ENCODE results near the gene DYTN.

DYTN gene

DNA sequence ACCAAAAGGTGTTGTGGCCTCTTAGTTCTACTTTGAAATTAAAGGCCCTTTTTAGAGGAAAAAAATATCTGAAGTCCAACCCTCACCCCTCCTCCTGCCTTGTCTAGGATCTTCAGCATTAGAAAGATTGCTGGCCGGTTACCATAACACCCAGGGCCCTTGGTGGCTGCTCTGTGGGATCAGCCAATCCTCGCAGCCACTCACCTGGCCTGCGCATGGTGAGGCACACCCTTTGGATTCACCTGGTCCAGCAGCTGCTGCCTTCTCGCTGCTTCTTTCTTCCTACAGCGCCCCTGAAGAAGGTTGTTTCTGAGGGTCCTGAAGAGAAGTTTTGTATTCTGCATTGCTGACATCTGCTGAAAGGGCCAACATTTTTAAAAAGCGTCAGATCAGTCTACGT lies 25.2 kb downstream of the DYTN start:
- peaks cover 0 to 33% (median 0%) of the 10 kb centered on the region in 3 experiments for H3K27me3 ChIP-seq (ENCODE audit: control insufficient read depth in 3 of 3, insufficient read depth in 3 of 3, low read depth in 1 of 3, low read length in 3 of 3)
- no peak overlapping the region for H4K8ac ChIP-seq (ENCODE audit: low read depth, low read length)
- no peak overlapping the region for H2BK15ac ChIP-seq (ENCODE audit: low read length)
- H2BK5ac ChIP-seq (ENCODE audit: low read length), result no peak overlapping the region
- H2BK12ac ChIP-seq (ENCODE audit: low read length), result no peak overlapping the region
- no peak overlapping the region for H3K4ac ChIP-seq (ENCODE audit: low read length)
- no peak overlapping the region for H4K91ac ChIP-seq (ENCODE audit: low read depth, low read length, poor library complexity)
- no peak for DNase-seq (ENCODE audit: low spot score)
- no peak overlapping the region for H2AK5ac ChIP-seq (ENCODE audit: low read depth, low read length)
- no peaks in the 10 kb centered on the region for H3K4me1 ChIP-seq (ENCODE audit: control insufficient read depth in 2 of 2, insufficient read depth in 1 of 2, low read depth in 1 of 2, low read length in 2 of 2)
- no peak overlapping the region for H3K23ac ChIP-seq (ENCODE audit: low read depth, low read length, poor library complexity)
- H2BK120ac ChIP-seq (ENCODE audit: low read depth, low read length), result no peak overlapping the region
- no peak overlapping the region for H3K14ac ChIP-seq (ENCODE audit: low read length)
- no peak overlapping the region for H3K4me2 ChIP-seq (ENCODE audit: insufficient read depth, low read length, poor library complexity, severe bottlenecking)
- no peak overlapping the region for H3K27ac ChIP-seq (replicated peaks; ENCODE audit: low read length)
- H3K79me1 ChIP-seq (ENCODE audit: low read depth, low read length), result no peaks in the 10 kb centered on the region
- no peak overlapping the region for H2AFZ ChIP-seq (ENCODE audit: low read length)
- peaks cover 0 to 4% of the 10 kb centered on the region in 2 donors for H3K9me3 ChIP-seq (replicated peaks in 1 of 2; ENCODE audit: control insufficient read depth in 2 of 2, insufficient read depth in 1 of 2, low read depth in 1 of 2, low read length in 2 of 2)
- H3K4me3 ChIP-seq (ENCODE audit: low read length in 2 of 2), result no peak overlapping the region
- H3K18ac ChIP-seq (ENCODE audit: low read length), result no peak overlapping the region
- H3K36me3 ChIP-seq (replicated peaks in 1 of 2; ENCODE audit: control insufficient read depth in 2 of 2, insufficient read depth in 2 of 2, low read length in 2 of 2), result no peaks in the 10 kb centered on the region
- WGBS, 2 donors (ENCODE audit: extremely low coverage in 2 of 2, insufficient read length in 2 of 2, insufficient replicate concordance in 1 of 2), result no CpG with 5 or more reads among the region's 7 CpGs
- no peak overlapping the region for H3K9ac ChIP-seq (ENCODE audit: low read depth, low read length, poor library complexity)

DNA sequence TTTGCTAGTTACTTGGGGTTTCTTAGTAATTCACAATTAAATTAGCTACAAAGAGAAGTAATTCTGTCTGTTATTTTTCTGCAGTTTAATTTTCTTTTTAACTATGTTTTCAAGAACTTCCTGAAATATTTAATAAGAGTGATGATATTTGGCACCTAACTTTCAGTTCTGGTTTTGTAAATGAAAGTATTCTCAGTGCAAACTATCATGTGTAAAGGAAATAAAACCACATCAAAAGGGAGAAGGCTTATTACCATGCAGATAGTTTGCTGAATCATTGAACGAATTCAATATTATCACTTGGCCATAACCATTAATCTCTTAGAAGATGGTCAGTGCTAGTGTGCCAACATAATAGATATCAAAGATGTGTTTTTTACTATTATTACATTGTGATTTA lies 29.2 kb downstream of the DYTN start:
- Histone ChIP-seq H3K4me1 (ENCODE audit: control insufficient read depth in 2 of 2, insufficient read depth in 1 of 2, low read depth in 1 of 2, low read length in 2 of 2) (no peaks in the 10 kb centered on the region), H3K9me3 (replicated peaks in 1 of 2; ENCODE audit: control insufficient read depth in 2 of 2, insufficient read depth in 1 of 2, low read depth in 1 of 2, low read length in 2 of 2) (peaks cover 0 to 4% of the 10 kb centered on the region in 2 donors), H3K4me2 (ENCODE audit: insufficient read depth, low read length, poor library complexity, severe bottlenecking) (no peak overlapping the region), H4K91ac (ENCODE audit: low read depth, low read length, poor library complexity) (no peak overlapping the region), H2AK5ac (ENCODE audit: low read depth, low read length) (no peak overlapping the region), H3K4me3 (ENCODE audit: low read length in 2 of 2) (no peak overlapping the region), H2BK120ac (ENCODE audit: low read depth, low read length) (no peak overlapping the region), H2BK5ac (ENCODE audit: low read length) (no peak overlapping the region), H4K8ac (ENCODE audit: low read depth, low read length) (no peak overlapping the region), H2BK12ac (ENCODE audit: low read length) (no peak overlapping the region), H3K4ac (ENCODE audit: low read length) (no peak overlapping the region), H3K14ac (ENCODE audit: low read length) (no peak overlapping the region), H3K79me1 (ENCODE audit: low read depth, low read length) (no peaks in the 10 kb centered on the region), H3K9ac (ENCODE audit: low read depth, low read length, poor library complexity) (no peak overlapping the region), H2BK15ac (ENCODE audit: low read length) (no peak overlapping the region), H3K27me3 (ENCODE audit: control insufficient read depth in 3 of 3, insufficient read depth in 3 of 3, low read depth in 1 of 3, low read length in 3 of 3) (peaks cover 0 to 11% (median 0%) of the 10 kb centered on the region in 3 experiments), H3K23ac (ENCODE audit: low read depth, low read length, poor library complexity) (no peak overlapping the region), H3K36me3 (replicated peaks in 1 of 2; ENCODE audit: control insufficient read depth in 2 of 2, insufficient read depth in 2 of 2, low read length in 2 of 2) (no peaks in the 10 kb centered on the region), H2AFZ (ENCODE audit: low read length) (no peak overlapping the region), H3K27ac (replicated peaks; ENCODE audit: low read length) (no peak overlapping the region), H3K18ac (ENCODE audit: low read length) (no peak overlapping the region)
- no CpG with 5 or more reads among the region's 1 CpG for WGBS, 2 donors (ENCODE audit: extremely low coverage in 2 of 2, insufficient read length in 2 of 2, insufficient replicate concordance in 1 of 2)
- DNase-seq (ENCODE audit: low spot score), result no peak

DNA sequence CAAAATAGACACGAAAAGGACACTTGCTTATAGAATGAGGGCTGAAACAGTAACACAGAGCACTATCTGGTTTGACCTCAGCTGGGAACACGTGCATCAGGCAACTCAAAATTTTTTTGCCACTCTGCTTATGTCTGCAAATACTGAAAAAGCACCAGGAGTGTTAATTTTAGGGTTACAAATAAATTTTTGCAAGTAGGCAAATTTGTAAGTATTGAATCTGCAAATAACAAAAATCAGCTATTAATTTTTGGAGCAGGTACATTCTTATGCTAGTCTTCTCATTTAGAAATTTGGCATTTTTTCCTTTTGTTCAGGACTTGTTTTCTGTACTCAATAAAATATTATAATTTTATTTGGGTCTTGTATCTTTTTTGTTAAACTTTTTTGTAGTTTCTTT lies 29.7 kb downstream of the DYTN start:
- no peak overlapping the region for H3K4me2 ChIP-seq (ENCODE audit: insufficient read depth, low read length, poor library complexity, severe bottlenecking)
- no peak overlapping the region for H3K4ac ChIP-seq (ENCODE audit: low read length)
- H2AK5ac ChIP-seq (ENCODE audit: low read depth, low read length), result no peak overlapping the region
- no peak overlapping the region for H4K91ac ChIP-seq (ENCODE audit: low read depth, low read length, poor library complexity)
- no peaks in the 10 kb centered on the region for H3K36me3 ChIP-seq (replicated peaks in 1 of 2; ENCODE audit: control insufficient read depth in 2 of 2, insufficient read depth in 2 of 2, low read length in 2 of 2)
- no peak overlapping the region for H3K14ac ChIP-seq (ENCODE audit: low read length)
- H2AFZ ChIP-seq (ENCODE audit: low read length), result no peak overlapping the region
- no peaks in the 10 kb centered on the region for H3K79me1 ChIP-seq (ENCODE audit: low read depth, low read length)
- H3K4me1 ChIP-seq (ENCODE audit: control insufficient read depth in 2 of 2, insufficient read depth in 1 of 2, low read depth in 1 of 2, low read length in 2 of 2), result no peaks in the 10 kb centered on the region
- no peak overlapping the region for H3K9ac ChIP-seq (ENCODE audit: low read depth, low read length, poor library complexity)
- no peak overlapping the region for H2BK12ac ChIP-seq (ENCODE audit: low read length)
- WGBS, 2 donors (ENCODE audit: extremely low coverage in 2 of 2, insufficient read length in 2 of 2, insufficient replicate concordance in 1 of 2), result no CpG with 5 or more reads among the region's 2 CpGs
- no peak overlapping the region for H3K27ac ChIP-seq (replicated peaks; ENCODE audit: low read length)
- peaks cover 0 to 11% (median 0%) of the 10 kb centered on the region in 3 experiments for H3K27me3 ChIP-seq (ENCODE audit: control insufficient read depth in 3 of 3, insufficient read depth in 3 of 3, low read depth in 1 of 3, low read length in 3 of 3)
- H4K8ac ChIP-seq (ENCODE audit: low read depth, low read length), result no peak overlapping the region
- H3K18ac ChIP-seq (ENCODE audit: low read length), result no peak overlapping the region
- H2BK120ac ChIP-seq (ENCODE audit: low read depth, low read length), result no peak overlapping the region
- no peak overlapping the region for H3K4me3 ChIP-seq (ENCODE audit: low read length in 2 of 2)
- peaks cover 0 to 4% of the 10 kb centered on the region in 2 donors for H3K9me3 ChIP-seq (replicated peaks in 1 of 2; ENCODE audit: control insufficient read depth in 2 of 2, insufficient read depth in 1 of 2, low read depth in 1 of 2, low read length in 2 of 2)
- no peak overlapping the region for H3K23ac ChIP-seq (ENCODE audit: low read depth, low read length, poor library complexity)
- no peak overlapping the region for H2BK5ac ChIP-seq (ENCODE audit: low read length)
- DNase-seq (ENCODE audit: low spot score), result no peak
- H2BK15ac ChIP-seq (ENCODE audit: low read length), result no peak overlapping the region

DNA sequence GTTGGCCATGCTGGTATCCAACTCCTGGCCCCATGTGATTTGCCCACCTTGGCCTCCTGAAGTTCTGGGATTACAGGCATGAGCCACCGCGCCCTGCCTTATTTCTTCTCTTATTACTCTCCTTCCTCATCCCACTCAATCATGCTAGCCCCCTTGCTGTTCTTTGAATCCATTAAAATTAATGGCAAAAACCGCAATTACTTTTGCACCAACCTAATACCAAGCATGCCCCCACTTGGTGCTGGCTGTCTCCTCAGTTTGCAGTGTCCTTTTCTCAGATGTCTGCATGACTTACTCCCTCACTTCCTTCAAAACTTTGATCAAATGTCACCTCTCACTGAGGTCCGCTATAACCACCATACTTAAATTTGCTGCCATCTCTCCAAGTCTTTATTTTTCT lies 34.6 kb downstream of the DYTN start:
- H2BK120ac ChIP-seq (ENCODE audit: low read depth, low read length), result no peak overlapping the region
- no peaks in the 10 kb centered on the region for H3K4me1 ChIP-seq (ENCODE audit: control insufficient read depth in 2 of 2, insufficient read depth in 1 of 2, low read depth in 1 of 2, low read length in 2 of 2)
- no peak overlapping the region for H2BK12ac ChIP-seq (ENCODE audit: low read length)
- no peak overlapping the region for H3K14ac ChIP-seq (ENCODE audit: low read length)
- H2BK5ac ChIP-seq (ENCODE audit: low read length), result no peak overlapping the region
- no peak overlapping the region for H2AFZ ChIP-seq (ENCODE audit: low read length)
- H2AK5ac ChIP-seq (ENCODE audit: low read depth, low read length), result no peak overlapping the region
- H3K4ac ChIP-seq (ENCODE audit: low read length), result no peak overlapping the region
- H3K9ac ChIP-seq (ENCODE audit: low read depth, low read length, poor library complexity), result no peak overlapping the region
- DNase-seq (ENCODE audit: low spot score), result no peak
- no peak overlapping the region for H3K4me3 ChIP-seq (ENCODE audit: low read length in 2 of 2)
- no peak overlapping the region for H4K8ac ChIP-seq (ENCODE audit: low read depth, low read length)
- H3K9me3 ChIP-seq (replicated peaks in 1 of 2; ENCODE audit: control insufficient read depth in 2 of 2, insufficient read depth in 1 of 2, low read depth in 1 of 2, low read length in 2 of 2), result peaks cover 0 to 4% of the 10 kb centered on the region in 2 donors
- H3K18ac ChIP-seq (ENCODE audit: low read length), result no peak overlapping the region
- H3K27me3 ChIP-seq (ENCODE audit: control insufficient read depth in 3 of 3, insufficient read depth in 3 of 3, low read depth in 1 of 3, low read length in 3 of 3), result peaks cover 0 to 5% (median 0%) of the 10 kb centered on the region in 3 experiments
- no peak overlapping the region for H4K91ac ChIP-seq (ENCODE audit: low read depth, low read length, poor library complexity)
- H3K36me3 ChIP-seq (replicated peaks in 1 of 2; ENCODE audit: control insufficient read depth in 2 of 2, insufficient read depth in 2 of 2, low read length in 2 of 2), result no peaks in the 10 kb centered on the region
- no peak overlapping the region for H3K23ac ChIP-seq (ENCODE audit: low read depth, low read length, poor library complexity)
- no peaks in the 10 kb centered on the region for H3K79me1 ChIP-seq (ENCODE audit: low read depth, low read length)
- H3K4me2 ChIP-seq (ENCODE audit: insufficient read depth, low read length, poor library complexity, severe bottlenecking), result no peak overlapping the region
- no peak overlapping the region for H3K27ac ChIP-seq (replicated peaks; ENCODE audit: low read length)
- no peak overlapping the region for H2BK15ac ChIP-seq (ENCODE audit: low read length)
- WGBS, 2 donors (ENCODE audit: extremely low coverage in 2 of 2, insufficient read length in 2 of 2, insufficient replicate concordance in 1 of 2), result no CpG with 5 or more reads among the region's 4 CpGs

All from neuronal stem cell (in vitro differentiated cells).